GM21390 (cell line): Measurements from ENCODE around the gene PI4KA.

ENCODE experiments used
- ATAC-seq: cut with Tn5 transposase; IDR thresholded peaks from one replicate; pipeline ENCODE4 v1.9.1; 2021; ENCODE audit not compliant: unreplicated experiment

The PI4KA gene

DNA sequence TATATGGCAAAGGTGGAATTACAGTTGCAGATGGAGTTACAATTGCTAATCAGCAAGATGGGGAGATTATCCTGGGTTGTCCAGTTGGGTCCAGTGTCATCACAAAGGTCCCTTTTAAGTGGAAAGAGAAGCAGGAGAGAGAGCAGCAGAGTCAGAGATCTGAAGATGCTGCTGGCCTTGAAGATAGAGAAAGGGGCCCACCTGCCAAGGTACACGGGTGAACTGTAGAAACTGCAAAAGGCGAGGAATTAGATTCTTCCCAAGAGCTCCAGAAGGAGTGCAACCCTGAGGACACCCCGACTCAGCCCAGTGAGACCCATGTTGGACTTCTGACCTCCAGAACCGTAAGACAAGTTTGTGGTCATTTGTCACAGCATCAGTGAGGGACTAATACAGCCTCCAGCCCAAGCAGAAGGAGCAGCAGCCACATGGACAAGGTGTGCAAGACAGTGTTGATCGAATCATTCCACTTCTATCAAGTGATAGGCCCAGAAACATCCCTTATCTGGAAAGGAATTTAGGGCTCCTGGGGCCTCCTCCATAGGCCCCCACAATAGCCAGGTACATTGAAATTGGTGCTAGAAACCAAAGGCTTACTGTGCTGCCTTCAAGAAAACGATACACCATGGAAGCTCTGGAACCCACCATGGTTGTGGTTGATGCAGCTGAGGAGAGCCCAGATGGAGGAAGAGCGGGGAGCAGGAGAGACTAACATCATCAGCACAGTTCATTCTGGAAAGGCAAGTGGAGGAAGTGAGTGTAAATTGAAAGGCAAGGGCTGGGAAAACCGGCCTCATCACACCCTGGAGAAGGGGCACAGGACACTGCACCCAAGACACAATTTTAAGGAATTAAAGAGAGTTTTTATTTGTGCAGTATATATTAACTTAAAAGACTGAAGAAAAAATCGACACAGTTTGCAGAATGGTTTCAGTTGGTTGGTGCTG, 23.5 kb upstream of the PI4KA start:
- ATAC-seq = no peak

DNA sequence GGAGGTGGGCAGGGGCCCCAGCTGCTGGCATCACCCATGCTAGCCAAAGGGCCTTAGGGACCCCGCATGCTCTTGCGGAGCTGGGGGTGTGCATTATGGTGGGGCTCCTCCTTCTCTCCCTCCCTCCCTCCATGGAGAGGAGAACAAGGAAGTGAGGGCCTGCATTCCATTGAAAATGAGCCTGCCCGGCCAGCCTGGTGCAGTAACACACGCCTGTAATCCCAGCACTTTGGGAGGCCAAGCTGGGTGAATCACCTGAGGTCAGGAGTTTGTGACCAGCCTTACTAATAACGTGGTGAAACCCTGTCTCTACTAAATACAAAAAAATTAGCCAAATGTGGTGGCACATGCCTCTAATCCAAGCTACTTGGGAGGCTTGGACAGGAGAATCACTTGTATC, 22.6 kb upstream of the PI4KA start:
- no peak for ATAC-seq

DNA sequence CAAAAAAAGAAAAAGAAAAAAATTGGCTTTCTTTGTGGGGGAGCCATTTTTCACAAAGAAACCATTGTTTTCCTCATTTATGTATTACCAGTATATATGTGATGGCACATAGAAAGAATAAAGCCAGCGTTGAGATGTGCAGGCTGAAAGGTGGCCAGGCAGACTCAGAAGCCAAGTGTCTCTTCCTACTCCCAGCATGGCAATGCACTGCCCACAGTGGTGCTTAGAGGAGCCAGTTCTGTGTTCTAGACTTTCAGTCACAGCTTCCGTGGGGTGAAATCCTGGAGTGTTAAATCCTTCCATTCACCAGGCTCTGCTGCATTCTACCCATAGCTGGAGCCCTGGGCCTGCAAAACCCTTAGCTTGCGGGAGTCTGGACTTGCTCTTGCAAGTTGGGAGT, 19.1 kb upstream of the PI4KA start:
- ATAC-seq = no peak

DNA sequence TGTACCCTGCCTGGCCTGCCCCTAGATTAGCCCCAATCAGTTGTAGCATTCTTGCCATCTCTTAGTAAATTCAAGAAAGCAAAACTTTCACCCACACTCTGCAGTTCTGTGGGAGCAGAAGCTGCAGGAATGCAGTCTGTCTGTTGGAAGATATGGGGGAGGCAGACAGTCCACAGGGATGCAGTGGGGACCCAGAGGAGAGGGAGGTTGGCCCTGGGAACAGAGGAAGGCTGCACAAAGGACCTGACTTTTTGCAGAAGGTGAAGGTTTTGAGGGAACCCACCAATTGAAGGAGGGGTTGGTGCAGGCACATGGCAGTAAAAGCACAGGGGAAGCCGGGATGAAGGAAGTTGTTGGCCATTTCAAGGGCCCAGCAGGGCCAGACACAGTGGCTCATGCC, 16.7 kb upstream of the PI4KA start:
- ATAC-seq = no peak

DNA sequence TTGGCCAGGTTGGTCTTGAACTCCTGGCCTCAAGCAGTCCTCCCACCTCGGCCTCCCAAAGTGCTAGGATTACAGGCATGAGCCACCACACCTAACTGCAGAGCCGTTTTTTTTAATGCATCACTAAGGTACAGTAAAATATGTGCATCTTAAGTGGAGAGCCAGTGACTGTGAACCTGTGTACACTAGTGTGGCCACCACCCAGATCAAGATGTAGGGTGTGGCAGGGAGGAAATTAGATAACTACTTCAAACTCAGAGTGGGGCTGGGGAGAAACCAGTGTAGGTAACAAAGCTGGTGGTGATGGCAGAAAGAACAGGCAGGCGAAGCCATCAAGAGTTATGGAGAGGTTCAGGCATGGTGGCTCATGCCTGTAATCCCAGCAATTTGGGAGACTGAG, 14.6 kb upstream of the PI4KA start:
- ATAC-seq = no peak

DNA sequence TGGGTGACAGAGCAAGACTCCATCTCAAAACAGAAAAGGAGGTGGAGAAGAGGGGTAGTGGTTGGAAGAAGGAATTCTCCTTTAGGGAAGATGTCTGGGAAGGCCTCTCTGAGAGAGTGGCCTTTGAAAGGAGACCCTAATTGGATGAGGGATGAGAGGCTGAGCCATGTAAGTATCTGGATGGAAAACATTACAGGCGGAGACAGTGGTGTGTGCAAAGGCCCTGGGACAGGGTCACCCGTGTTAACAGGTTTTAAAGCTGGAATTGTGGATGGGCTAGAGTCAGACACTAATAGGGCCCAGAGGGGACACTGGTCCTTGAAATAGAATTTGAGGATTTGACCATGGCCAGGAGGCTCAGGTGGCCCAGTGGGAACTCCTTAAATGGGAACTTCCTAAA, 10.6 kb upstream of the PI4KA start:
- ATAC-seq = no peak

DNA sequence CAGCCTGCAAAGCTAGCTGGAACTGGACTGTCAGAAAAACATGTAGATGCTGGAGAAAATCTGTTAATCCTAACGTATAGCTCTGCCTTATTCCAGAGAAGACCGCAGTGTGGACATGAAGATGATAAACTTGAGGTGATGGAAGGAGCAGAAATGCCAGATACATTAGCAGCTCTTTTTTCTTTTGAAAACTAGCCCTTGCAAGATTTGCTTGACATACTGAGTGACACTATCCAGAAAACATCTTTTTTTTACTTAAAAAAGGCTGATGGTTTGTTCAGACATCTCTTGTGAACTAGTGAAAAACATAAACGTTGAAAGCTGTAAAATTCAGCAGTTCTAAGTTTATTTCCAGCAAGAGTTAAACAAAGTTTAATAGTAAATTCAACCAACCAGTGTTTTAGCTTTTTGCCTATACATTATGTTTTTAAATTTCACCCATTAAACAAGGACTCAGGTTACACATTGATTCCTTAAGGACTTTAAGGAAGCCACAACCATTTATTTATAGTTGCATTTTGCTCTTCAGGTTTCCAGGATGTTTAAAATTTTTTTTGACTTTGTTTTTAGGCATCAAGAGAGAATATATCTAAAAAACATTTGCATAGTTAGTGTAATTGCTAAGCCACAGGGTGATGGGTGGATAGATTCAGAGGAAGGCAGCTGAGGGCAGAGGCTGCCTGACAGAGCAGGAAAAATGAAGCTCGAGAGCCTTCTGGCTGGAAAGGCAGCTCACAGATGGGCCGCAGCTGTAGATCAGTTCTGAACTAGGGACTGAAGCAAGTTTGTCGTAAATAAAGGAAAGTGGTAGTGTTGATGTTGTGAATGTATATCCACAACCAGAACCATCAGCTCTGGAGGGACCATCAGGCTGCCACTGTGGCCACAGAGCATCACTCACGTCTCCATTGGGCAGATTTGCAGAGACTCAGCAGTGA, 9.7 kb upstream of the PI4KA start:
- no peak for ATAC-seq

DNA sequence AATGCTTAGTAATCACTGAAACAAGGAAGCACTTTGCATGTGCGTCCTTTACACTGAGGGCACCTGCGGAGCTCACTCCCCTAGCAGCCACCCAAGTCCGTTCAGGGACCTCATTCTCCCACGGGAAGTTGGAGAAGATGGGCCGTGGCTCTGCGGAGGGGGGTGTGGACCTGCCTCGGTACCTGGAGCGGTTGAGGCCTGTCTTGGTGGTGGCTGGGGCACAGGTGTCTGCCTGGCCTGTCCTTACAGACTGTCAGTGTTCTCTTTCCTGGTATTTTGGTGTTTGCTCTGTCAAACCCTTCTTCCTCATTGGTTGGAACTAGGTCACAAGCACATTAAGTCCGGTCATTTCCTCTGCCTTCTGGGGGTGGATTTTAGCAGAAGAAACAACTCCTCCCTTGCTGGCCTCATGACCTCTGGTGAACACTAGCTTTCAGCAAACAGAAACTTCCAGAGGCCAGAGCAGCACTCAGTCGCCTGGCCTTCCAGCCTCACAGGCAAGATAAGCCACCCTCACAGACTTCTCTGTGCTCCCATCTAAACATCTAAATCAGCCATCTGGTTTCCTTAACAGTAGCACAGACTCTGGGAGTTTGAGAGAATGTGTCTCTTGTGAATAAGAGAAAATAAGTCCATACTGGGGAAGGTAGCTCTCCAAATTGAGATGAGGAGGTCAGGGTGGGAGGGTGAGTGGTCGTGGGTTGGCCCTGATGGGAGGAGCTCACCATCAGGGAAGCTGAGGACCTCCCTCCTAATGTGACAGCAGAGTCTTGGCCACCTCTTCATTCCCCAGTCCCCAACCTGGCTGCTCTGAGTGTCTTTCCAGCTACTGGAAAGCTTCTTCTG, 8.8 kb upstream of the PI4KA start:
- ATAC-seq = no peak

DNA sequence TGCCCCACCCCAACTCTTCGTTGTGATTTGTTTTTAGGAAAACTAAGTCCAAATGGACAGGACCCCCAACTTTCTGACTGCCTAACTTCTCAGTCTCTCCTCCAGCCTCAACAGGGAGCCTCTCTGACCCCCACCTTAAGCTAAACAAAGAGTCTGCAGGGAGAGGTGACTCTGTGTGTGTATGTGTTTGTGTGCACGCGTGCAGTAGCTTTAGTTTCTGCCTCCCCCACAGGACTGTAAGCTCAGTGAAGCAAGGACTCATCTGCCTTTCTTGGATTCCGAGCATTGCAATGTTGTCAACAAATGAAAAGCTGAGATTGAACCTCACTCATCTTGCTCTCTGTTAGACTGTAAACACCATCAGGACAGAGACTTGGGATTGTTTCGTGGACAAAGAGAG, 8.1 kb upstream of the PI4KA start:
- ATAC-seq = no peak

DNA sequence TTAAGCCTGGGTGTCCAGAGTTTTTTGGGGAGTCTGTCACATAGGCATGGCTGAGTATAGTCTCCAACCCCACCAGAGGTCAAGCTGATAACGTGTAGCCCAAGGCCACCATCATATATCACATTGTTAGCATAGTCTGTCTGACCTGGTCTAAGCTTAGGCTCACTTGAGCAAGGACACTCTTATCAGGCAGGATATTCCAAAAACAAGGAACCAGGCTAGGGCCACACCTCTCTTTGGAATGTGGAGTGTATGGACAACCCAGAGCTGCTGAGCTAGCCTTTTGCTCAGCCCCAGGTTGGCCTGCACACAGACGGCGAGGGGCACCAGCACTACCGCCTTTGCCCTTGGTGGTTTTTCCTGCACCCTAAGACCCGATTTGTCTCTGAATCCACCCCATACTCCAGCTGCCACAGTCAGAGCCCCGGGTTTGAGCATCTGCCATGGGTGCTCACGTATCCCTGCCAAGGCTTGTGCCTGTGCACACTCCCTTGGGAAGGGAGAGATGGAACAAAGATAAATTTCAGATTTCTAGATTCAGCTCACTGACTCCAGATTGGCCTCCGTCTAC, 7.3 kb upstream of the PI4KA start:
- ATAC-seq = no peak

DNA sequence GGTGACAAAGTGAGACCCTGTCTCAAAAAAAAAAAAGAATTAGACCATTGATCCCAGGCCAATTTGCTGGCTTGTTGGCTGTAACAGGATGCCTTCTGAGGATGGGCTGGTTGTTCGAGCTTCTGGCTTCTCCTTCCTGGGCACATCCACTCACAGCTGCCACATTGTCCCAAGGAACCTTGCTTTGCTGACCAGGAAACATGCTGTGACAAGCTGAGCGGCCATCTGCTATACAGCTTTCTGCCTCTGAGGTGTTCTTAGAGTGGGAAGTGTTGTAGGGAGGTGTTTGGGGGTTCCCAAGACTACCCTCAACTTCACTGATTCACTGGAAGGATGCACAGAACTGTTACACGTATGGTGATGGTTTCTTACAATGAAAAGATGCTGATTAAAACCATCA, 6.7 kb upstream of the PI4KA start:
- ATAC-seq = no peak

DNA sequence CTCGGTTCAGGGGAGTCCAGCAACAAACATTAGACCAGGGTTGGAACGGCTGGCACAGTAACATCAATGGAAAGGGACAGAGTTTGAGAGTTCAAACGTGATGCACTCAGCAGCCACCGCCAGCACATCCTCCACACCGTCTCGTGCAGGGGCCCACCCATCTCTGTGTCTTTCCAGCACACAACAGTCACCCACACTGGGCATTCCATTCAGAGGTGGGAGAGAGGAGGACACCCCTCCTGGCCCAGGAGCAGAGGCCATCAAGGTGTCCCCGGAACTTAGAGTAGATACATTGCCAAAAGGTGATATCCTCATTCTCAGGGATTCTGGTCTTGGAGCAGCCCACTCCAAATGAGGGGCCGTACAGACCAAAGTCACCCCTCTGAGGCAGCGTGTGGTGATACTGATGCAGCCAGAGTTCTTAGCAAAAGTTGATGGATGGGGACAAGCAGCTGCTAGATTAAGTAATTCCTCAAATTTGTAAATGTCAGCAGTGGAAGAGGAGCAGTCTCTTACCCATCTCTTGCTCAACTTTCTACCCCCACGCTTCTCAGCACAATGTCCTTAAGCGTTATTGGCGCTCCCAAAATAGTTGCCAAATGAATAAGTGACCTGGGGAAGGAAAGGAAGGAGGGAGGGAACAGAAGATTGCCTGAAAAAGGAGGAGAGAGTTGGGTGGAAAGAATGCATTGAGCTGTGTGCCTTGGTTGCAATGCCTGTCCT, 5.7 kb upstream of the PI4KA start:
- ATAC-seq = no peak

DNA sequence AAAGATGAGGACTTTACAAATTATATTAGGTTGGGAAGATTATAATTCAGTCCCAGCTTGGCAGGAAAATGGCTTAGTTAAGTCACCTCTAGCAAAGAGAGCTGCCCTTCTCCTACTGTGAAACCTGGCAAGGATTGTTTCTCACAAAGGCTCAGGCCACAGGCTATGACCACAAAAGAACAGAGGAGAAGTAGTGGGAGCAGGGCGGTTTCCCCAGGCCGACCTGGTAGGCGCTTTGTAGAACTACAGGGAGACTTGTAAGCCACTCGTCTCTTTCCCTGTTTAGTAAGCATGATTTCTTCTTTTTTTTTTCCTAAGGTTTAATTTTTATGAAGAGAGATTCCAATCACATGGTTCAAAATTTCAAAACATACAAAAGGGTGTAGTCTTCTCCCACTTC, 4.8 kb upstream of the PI4KA start:
- ATAC-seq = no peak

DNA sequence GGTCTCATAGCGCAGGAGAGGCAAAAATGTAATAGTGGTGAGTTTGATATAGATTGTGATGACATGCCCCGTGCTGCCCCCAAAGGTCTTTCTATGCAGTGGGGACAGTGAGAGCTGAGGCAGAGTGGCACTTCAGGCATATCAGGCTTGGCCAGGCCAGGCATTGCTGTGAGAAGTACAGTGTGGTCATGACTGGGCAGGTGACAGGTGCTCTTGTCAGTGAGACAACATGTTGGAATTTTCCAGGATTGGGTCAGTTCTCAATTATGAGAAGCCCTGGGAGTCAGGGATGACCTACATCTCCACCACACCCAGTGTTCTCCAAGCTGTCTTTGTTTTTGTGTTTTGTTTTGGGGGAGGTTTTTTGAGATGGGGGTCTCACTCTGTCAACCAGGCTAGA, 3.9 kb upstream of the PI4KA start:
- ATAC-seq = no peak

DNA sequence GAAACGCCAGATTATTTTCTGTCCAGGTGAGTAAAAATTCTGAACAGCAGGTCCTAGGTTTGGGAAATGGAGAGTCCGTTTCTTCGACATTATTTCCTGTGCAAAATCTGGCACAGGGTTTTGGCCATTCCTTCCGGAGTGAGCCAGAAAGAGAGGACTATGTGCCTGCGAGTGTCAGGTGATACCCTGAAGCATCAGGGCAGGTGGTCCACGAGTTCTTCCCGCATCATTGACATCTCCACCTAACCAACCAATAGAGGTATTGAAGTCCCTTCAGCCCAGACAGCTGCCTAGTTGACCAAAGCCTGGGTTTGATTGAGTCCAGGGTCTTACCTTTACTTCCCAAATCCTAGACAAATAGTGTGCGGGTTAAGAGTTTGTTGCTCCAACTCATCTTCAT, 1.0 kb upstream of the PI4KA start:
- ATAC-seq = no peak

DNA sequence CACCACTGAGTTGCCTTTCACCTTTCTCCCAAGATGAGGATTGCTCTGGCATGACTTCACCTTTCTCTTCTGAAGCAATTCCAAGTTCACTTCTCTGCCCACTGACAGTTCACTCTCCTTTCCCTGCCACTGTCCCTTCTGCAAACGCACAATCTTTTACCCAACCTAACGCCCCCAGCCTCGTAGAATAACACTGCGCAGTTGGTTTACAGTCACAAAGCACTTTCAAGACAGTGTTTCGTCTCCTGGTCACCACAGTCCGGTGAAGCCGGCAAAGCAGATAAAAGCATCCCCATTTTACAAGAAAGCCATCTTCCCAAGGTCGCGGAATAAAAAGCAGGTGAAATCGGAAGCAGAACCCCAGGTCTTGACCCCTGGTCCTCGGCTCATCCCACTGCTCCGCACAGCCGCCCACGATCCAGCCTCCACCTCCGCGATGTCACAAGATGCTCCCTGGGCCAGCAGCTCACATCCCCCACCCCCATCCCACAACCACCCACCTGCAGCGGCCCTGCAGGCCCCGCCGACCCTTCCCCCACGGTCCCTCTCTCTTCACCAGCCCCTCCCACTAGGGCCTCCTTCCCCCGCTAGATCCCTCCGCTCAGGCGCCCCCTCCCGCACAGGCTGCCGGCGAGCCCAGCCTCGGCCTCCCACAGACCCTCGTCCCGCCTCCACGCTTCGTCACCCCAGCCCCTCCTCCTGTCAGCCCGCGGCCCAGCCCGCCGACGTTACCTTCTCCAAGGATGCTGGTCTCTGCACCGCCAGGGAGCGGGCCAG, 585 bp downstream of the PI4KA start:
- peak; percentile 42 for ATAC-seq

DNA sequence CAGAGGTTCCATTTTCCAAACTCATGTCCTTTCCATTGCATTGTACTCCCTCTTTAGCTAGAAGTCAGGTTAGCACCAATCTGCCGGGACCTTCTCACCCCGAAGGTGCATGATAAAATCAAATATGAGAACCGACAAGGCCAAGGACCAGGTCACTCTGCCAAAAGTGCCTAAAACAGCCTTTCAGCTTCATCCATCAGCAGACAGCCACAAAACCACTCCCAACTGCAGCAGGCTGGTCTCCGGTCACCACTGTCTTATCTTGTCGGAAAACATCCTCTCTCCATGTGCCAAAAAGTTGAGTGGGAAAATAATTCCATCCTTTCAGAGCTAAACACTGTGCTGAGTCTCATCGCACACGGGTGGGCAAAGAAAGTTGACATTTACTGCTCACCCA, 1.4 kb downstream of the PI4KA start:
- no peak for ATAC-seq

DNA sequence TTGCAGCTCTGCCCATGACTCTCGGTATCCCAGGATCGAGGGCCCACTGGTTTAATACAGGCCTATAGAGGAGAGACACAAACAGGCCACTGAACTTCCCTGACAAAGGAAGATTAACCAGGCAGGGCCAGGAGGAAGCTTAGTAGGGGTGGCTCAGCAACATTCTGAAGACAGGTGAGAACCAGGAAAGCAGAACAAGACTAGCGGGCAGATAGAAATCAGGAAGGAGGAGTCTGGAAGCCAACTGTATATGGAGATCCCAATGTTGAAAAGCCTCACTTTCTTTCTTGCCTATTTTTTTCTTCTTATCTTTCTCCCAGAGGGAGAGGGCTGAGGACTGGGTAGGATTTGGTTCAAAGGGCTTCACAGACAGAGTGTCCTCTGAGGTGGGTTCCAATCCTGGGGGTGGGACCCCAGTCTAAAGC, 5.4 kb downstream of the PI4KA start:
- ATAC-seq = no peak

DNA sequence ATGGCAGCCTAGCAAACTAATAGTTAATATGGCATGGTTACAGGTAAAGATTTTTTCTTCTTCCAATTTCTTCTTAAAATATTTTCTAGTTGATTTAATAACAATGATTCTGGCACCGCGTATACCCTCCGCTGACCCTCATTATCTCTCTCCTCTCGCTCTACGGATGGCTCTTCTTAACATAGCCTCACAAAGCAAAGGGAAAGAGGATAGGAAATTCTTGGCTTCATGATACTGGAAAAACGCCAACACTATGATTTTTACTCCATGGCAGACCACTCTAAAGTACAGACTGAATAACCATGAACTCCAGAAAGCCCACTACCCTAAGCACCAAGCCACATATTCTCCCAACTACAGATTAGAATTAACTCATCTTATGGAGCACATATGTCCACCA, 6.1 kb downstream of the PI4KA start:
- no peak for ATAC-seq
